ENCODE data around the gene ARFGAP2.
"Not testable (repeated sequence)": the region's sequence is repeated elsewhere in the genome, so short reads cannot be mapped to it uniquely, and the experiment has no call there.

The ARFGAP2 gene

GRCh38 chr11:47147250-47147649, 29.4 kb downstream of the ARFGAP2 start:
- DNase-seq = no peak

- DNase-seq = no peak
Measured at GRCh38 chr11:47144541-47144940, 32.1 kb downstream of the ARFGAP2 start.

GRCh38 chr11:47143322-47143721, 33.4 kb downstream of the ARFGAP2 start:
- no peak for DNase-seq

- no peak for DNase-seq
Measured at GRCh38 chr11:47139878-47140277, 36.8 kb downstream of the ARFGAP2 start.

GRCh38 chr11:47137476-47137875, 39.2 kb downstream of the ARFGAP2 start:
- no peak for DNase-seq

DNA sequence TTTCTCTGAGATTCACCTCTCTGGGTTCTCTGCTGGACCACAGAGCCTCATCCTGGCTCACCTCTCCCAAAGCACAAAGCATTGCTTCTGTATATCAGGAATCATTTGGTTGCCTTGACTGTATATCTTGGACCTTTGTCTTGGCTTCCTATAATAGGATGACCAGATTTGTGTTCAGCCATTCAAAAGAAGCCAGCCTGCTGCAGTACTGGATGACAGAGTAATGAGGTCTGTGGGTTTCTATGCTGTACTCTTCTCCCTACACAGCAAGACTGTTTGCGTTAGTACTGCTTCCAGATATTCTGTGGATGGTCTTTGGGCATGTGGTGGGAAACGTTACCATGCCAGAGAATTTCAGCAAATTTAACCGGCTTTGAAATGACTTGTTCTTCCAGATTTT, 39.8 kb downstream of the ARFGAP2 start:
- no peak for DNase-seq

GRCh38 chr11:47136327-47136726, 40.4 kb downstream of the ARFGAP2 start:
- no peak for DNase-seq

GRCh38 chr11:47132981-47133380, 43.7 kb downstream of the ARFGAP2 start:
- DNase-seq = no peak

DNA sequence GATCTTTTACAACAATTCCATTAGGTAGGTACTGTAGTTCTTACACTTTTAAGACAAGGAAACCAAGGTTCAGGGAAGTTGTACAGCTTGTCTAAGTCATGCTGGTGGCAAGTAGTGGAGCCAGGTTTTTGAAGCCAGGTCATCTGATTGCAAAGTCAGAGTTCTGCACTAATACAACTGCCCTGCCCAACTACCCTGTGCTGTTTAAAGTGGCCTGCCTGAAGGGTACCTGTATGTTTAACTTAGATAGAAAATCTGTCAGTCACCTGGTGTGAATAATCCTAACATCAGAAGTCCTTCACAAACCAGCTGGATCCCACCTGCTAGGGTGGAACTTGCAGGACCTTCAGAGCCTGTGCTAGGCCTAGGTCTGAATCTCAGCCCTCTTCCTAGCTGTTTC, 44.2 kb downstream of the ARFGAP2 start:
- DNase-seq = no peak

DNA sequence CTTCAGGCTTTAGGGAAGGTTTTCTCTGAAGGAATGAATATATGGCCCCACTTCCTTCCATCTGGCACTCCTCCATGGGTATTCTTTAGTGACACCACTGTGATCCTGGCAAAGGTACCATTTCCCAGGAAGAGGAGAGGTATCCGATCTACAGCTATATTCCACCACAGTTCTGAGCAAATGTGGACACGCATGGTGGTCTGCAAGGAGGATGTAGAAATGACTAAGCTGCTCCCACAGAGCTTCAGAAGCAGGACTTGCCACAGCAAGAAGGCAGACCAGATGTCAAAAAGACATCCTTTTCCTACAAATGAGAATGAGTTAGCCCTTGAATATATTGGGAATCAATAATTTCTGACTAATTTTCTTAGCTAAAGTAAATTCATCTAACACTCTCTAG, 45.5 kb downstream of the ARFGAP2 start:
- no peak for DNase-seq

DNA sequence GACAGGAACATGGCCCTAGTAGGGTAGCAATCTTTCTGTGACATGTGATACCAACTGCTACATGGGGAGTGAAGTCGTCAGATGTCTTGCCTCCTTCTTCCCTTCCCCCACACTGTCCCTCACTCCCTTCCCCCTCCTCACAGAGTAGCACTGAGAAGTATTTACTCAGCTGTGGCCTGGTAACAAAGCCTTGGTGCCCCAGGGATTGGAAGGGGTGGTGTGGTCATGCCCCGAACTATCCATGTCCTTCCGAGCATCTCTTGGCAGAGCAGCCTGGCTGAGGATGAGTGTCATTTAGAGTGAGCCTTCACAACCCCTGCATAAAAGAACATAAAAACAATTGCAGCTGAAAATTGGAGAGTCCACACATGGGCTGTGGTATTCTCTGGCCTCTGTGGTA, 46.1 kb downstream of the ARFGAP2 start:
- no peak for DNase-seq

- DNase-seq = no peak
Measured at GRCh38 chr11:47127213-47127612, 49.5 kb downstream of the ARFGAP2 start.

- no peak for DNase-seq
Measured at GRCh38 chr11:47125083-47125482, 51.6 kb downstream of the ARFGAP2 start.

GRCh38 chr11:47124675-47125074, 52.0 kb downstream of the ARFGAP2 start:
- no peak for DNase-seq

GRCh38 chr11:47123094-47123493, 53.6 kb downstream of the ARFGAP2 start:
- DNase-seq = no peak

GRCh38 chr11:47121731-47122130, 54.9 kb downstream of the ARFGAP2 start:
- no peak for DNase-seq

- DNase-seq = no peak
Measured at GRCh38 chr11:47121056-47121455, 55.6 kb downstream of the ARFGAP2 start.

DNA sequence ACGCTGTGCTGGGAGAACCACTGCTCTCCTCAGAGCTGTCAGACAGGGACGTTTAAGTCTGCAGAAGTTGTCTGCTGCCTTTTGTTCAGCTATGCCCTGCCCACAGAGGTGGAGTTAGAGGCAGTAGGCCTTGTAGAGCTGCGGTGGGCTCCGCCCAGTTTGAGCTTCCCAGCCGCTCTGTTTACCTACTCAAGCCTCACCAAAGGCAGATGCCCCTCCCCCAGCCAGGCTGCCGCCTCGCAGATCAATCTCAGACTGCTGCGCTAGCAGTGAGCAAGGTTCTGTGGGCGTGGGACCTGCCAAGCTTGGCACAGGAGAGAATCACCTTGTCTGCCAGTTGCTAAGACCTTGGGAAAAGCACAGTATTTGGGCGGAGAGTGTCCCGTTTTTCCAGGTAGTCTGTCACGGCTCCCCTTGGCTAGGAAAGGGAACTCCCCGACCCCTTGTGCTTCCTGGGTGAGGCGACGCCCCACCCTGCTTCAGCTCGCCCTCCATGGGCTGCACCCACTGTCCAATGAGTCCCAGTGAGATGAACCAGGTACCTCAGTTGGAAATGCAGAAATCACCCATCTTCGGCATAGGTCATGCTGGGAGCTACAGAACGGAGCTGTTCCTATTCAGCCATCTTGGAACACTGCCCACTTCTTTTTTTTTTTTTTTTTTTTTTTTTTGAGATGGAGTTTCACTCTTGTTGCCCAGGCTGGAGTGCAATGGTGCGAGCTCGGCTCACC, 57.6 kb downstream of the ARFGAP2 start:
- not testable (repeated sequence) for DNase-seq
